ENCODE data around the gene KAZALD1.

DNA sequence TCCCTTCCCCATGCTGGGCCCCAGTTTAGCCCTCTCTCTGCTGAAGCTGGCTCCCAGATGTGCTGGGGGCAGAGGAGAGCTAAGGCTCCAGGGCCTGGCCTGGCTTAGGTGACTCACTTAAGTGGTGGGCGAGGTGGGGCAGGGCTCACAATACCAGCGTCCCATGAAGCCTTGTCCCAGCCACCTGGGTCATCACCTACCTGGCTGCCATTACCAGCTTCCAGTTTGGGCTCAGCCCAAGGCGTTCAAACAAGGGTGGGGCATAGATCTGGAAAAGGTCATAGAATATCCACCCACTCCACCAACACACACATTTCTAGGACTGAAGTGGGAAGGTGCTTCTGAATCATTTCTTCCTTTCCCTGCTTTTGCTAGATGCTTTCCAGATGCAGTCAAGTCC, 8.3 kb downstream of the KAZALD1 start:
- TF ChIP-seq CTCF (conservative IDR thresholded peaks at IDR 0.05; ENCODE audit: low read depth, low read length) (no peak), EZH2 (IDR thresholded peaks at IDR 0.05; ENCODE audit: low read length, unreplicated experiment) (no peak), EZH2phosphoT487 (IDR thresholded peaks at IDR 0.05; ENCODE audit: borderline replicate concordance, low read length) (no peak)
